ENCODE data around the gene ZNF213.
"Not testable (repeated sequence)": the region's sequence is repeated elsewhere in the genome, so short reads cannot be mapped to it uniquely, and the experiment has no call there.

The ZNF213 gene

DNA sequence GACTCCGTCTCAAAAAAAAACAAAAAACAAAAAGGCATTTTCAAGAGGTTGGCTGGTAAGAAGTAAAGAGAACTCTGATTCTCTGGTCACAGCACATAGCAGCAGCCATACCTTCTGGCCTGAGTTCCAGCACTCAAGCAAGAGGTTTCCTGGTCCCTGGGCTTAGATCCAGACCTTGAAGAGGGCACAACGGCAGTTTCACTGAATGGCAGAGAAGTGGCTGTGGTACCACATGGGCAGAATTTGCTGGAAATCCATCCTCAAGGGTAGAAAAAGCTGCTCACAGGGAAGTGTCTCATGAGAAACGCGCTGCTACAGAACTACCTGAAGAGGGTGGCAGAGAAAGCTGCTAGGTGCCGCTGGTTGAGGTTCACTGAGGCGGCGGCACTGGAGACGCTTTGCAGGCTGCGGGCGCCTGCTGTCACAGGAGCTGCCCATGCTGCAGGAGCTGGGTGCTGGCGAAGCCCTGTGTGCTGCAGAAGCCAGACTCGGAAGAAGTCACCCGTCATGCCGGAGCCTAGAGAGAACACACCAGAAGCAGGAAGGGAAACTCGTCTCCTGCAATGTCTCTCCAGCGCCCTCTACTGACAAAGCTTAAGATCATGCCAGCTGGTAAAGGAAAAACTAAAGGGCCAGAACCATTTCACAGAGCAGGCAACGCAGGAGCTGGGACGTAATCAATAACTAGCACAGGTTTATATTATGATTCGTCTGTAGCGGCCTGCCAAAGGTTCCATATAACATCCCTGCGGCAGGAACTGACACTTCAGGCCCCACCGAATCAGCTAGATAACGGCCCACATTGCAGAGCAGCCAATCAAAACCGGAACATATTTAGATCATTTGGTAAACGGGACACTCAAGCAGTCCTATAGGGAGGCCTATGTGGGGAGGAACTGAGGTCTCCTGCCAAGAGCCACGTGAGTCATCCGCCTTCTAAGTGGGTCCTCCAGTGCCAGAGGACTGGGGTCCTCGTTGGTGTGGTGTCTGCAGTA is 5.4 kb upstream of the ZNF213 start:
- peak; percentile 86 for DNase-seq

DNA sequence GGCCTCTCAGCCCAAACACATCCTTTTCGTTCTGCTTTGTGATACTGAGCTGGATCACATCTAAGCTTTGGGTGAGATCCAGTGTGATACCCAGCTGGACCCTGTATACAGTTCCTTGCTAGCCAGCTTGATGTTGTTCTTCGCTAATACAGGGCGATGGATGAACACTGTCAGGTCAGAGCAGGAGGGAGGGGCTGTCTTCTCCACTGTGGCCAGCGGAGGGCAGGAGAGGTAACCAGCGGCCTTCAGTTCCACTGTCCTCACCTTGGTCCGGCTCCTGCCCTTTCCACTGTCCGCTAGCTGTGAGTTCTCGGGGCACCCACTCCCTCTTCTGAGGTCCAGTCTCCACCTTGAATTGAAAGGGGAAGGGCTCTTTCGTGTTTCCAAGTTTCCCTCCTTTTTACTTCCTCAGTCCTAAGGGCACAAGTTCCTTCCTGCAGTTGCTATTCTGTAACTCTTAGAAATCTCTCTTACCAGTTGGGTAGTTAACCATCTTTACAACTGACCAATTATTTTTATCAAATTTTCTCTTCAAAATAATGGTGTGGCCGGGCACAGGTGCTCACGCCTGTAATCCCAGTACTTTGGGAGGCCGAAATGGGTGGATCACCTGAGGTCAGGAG is 3.0 kb upstream of the ZNF213 start:
- DNase-seq = no peak

DNA sequence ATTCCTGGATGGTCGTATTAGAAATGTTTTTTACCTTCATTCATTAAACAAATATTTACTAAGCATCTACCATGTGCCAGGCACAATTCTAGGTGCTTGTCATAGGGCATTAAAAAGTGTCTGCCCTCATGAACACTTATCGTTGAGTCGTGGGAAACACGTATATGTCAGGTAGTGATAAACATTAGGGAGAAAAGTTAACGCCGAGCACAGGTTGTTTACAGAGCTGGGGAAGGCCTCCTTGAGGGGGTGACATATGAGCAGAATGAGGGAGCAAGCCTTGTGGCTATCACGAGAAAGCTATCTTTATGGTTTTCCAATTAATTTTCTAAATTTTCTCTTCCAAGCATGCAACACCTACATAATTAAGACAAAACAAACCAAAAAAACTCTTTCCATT is 985 bp upstream of the ZNF213 start:
- DNase-seq = no peak

DNA sequence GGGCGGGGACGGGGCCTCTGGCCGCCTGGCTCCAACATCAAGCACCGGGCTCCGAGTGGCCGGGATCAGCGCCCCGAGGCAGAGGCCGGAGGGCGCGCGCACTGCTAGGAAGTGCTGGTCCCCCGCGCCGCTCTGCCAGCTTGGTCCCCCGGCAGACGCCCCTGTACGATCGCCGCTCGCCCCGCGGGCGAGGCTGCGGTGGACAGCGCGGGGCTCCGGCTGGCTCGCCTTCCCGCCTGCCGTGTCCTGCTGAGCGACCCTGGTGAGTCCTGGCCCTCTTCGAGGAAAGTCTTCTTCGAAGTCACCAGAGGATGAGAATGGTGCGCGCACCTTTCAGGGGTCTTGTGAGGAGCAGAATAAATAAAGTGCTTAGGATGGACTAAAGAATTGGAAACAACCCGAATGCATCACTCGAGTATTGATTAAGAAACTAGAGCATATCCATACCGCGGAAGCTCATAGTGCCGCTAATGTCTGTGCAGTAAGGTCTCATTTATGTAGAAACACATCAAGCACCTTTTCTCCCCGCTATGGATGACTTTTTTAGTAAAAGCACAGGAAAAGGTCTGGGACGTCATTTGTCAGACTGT is 392 bp downstream of the ZNF213 start:
- no peak for DNase-seq

DNA sequence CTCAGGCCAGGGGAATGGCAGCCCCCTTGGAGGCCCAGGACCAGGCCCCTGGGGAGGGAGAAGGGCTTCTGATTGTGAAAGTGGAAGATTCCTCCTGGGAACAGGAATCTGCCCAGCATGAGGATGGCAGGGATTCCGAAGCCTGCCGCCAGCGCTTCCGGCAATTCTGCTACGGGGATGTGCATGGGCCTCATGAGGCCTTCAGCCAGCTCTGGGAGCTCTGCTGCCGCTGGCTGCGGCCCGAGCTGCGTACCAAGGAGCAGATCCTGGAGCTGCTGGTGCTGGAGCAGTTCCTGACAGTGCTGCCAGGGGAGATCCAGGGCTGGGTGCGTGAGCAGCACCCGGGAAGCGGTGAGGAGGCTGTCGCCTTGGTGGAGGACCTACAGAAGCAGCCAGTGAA is 2.4 kb downstream of the ZNF213 start:
- DNase-seq = no peak

DNA sequence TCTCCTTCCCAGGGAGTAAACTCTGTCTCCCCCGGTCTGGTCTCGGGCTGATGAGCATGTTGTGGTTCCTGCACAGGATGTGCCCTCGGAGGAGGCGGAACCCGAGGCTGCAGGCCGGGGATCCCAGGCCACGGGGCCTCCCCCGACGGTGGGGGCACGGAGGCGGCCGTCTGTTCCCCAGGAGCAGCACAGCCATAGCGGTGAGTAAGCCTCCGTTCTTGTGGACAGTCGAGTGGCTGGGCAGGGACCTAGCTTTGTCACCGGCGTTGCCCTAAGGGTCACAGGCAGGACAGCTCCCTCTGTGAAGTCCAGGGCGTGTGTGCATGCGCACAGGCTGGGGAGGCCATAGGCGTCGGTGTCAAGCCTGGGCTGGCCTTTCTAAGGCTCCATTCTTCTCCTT is 3.5 kb downstream of the ZNF213 start:
- no peak for DNase-seq

DNA sequence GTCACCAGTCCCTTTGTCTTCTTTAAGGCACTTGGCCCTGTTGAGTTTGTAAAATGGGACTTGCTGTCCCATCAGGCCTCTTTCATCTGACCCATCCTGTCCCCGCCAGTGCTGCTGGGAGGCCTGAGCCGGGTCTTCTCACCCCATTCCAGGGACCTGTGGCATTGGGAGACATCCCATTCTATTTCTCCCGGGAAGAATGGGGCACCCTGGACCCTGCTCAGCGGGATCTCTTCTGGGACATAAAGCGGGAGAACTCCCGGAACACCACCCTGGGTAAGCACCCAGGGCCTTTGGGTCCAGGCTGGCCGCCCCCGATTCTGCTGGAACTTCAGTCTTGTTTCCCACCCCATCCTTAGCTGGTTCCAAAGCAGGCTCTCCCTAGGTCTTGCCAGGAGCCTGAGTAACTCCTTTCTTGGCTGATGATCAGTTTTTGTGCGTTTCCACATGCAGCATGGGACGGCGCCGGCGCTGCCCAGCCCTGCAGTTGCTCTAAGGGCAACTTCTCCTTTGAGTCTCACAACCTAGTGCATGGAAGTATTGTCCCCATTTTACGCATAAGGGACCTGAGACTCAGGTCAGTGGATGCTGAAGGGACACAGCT is 4.1 kb downstream of the ZNF213 start:
- no peak for DNase-seq

DNA sequence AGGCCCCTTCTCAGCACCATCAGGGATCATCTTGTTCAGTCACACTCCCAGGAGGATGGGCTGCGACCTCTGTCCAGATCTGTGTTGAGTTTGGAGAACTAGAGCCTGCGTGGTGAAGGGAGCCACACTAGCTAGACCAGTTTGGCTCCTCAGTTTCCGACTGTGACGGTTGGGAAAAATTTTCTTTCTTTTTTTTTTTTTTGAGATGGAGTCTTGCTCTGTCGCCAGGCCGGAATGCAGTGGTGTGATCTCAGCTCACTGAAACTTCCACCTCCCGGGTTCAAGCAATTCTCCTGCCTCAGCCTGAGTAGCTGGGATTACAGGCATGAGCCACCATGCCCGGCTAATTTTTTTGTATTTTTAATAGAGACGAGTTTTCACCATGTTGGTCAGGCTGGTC is 4.7 kb downstream of the ZNF213 start:
- DNase-seq = not testable (repeated sequence)

DNA sequence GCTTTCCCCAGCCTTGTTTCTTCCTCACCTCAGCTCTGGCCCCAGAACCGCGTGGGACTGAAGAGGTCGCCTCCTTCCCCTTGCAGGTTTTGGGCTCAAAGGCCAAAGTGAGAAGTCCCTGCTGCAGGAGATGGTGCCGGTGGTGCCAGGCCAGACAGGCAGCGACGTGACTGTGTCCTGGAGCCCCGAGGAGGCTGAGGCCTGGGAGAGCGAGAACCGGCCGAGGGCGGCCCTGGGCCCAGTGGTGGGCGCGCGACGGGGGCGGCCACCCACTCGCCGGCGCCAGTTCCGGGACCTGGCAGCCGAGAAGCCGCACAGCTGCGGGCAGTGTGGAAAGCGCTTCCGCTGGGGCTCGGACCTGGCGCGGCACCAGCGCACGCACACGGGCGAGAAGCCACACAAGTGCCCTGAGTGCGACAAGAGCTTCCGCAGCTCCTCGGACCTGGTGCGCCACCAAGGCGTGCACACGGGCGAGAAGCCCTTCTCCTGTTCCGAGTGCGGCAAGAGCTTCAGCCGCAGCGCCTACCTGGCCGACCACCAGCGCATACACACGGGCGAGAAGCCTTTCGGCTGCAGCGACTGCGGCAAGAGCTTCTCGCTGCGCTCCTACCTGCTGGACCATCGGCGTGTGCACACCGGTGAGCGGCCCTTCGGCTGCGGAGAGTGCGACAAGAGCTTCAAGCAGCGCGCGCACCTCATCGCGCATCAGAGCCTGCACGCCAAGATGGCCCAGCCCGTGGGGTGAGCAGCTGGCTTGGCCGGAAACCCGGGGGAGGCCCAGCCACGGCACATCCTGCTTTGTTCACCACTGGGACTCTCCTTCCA is 6.0 kb downstream of the ZNF213 start:
- no peak for DNase-seq

DNA sequence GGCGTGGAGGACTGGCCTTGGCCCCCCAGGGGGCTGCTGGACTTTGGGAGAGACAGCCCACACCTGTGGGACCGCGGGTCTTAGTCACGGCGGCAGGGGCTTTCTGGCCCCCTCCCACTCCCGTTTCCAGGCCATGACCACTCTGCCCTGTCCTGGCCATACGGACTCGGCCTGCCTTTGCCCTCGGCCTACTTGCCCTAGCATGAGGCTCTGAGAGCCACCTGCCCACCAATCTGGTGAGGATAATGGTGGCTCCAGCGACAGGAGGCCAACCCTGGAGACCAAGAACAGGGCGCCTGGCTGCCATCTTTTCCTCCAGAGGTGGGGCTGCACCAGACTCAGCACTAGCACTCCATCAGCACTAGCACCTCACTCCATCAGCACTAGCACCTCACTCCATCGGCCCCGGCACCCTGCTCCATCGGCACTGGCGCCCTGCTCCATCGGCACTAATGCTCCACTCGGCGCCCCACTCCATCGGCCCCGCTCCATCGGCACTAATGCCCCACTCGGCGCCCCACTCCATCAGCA is 7.0 kb downstream of the ZNF213 start:
- DNase-seq = no peak

DNA sequence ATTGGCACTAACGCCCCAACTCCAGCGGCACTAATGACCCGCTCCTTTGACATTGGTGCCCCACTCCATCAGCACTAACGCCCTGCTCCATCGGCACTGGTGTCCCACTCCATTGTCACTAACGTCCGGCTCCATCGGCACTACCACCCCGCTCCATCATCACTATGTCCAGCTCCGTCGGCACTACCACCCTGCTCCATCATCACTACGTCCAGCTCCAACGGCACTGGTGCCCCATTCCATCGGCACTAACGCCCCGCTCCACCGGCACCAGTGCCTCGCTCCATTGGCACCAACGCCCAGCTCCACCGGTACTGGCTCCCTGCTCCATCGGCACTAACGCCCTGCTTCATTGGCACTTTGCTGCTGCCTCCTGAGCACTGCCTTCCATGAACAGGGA is 7.5 kb downstream of the ZNF213 start:
- DNase-seq = no peak

DNA sequence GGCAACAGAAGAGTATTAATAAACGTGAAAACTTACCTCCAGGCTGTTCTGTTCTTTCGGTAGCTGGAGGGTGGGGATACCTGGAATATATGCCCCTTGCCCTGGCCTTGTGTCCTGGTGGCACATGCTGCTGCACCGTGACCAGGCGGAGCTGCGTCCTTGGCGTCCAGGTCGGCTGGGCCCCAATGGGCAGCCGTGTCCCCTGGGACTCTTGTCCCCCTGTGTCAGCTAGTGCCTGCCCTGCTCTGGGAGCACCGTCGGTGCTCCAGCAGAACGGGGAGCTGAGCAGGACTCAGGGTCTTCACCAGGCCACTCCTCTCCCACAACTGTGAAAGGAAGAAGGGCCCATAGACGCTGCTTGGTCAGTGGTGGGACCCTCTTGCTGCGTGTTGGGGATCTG is 7.9 kb downstream of the ZNF213 start:
- no peak for DNase-seq

DNA sequence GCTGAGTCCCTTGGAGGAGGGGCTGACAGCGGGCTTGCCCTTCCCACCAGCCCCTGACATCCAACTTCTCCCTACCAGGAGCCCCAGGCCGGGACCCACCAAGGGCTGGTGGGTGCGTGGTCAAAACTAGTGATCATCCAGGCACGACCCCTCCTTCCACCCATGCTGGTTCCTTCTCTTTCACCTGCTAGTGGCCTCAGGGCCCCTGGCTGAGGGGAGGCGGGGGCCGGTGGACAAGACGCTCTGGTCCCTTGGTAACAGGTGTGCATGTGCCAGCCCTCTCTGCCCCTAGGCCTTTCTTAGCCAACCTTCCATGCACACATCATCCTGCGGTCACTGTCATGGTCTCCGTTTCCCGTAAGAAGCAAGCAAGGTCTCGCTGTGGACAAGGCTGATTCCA is 8.4 kb downstream of the ZNF213 start:
- DNase-seq = no peak

DNA sequence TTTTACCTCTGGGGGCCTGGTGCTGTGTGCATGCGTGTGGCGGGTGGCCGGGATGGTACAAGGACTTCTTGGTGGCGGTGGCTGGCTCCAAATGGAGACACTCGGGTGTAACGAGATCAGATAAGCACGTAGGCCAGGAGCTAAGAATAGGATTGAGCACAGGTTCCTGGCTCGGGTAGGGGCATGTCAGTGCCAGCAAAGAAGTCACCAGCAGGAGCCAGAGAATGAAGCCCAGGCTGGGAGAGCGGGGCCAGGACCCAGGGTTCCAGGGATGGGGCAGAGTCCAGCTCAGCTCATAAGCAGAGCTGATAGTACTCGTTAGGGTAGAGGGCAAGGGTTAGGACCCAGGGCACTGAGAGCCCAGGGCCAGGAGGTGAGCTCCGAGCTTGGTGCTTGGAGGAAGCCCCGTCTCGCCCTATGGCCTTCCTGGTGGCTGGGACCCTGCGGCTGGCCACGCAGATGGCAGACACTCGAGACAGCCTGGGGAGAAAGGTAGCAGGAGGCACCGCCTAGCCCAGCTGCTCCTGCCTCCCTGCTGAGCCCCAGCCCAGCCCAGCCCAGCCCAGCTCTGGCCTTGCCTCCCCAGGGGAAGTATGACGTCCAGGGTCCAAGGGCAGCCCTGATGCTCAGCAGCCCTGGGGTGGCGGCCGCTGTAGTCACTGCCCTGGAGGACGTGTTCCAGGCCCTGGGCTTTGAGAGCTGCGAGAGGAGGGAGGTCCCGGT is 8.9 kb downstream of the ZNF213 start:
- DNase-seq = no peak

DNA sequence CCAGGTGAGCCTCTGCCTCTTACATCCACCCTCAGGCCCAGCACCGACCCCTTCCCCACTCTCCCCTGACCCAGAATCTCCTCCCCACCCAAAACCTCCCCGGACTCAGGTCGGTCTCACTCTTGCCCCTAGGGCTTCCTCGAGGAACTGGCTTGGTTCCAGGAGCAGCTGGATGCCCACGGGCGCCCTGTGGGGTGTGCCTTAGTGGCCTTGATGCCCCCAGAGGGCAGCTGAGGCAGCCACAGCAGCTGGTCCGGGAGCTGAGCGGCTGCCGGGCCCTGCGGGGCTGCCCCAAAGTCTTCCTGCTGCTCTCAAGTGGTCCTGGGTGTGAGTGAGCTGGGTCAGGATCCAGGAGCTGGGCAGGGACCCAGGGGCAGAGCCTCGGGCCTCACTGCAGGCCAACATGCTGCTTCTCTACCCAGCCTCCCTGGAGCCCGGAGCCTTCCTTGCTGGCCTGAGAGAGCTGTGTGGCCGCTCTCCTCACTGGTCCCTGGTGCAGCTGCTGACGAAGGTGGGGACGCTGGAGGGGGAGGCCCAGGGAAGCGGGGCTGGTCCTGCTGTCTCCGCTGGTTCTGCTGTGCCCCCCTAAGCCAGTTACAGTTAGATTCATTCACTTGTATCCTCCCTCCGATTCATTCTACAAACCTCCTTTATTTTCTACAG is 9.6 kb downstream of the ZNF213 start:
- DNase-seq = no peak

DNA sequence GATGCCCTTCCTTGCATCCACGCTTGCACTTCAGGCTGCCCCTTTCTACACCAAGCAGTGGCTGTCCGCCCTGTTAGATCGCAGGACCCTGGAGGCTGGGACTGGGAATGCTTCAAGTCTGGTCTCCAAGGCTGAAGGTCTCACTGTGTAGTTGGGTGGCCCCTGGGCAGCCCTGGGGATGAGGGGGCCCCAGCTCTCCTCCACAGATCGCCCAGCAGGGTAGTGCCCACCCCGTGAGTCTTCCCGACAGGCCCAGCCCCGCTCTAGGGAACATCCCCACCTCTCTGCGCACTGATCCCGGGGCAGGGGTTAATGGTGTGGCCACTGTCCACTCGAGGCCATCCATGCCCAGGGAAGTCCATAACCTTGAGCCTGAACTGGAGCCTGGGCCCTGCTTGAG is 10.3 kb downstream of the ZNF213 start:
- DNase-seq = no peak

DNA sequence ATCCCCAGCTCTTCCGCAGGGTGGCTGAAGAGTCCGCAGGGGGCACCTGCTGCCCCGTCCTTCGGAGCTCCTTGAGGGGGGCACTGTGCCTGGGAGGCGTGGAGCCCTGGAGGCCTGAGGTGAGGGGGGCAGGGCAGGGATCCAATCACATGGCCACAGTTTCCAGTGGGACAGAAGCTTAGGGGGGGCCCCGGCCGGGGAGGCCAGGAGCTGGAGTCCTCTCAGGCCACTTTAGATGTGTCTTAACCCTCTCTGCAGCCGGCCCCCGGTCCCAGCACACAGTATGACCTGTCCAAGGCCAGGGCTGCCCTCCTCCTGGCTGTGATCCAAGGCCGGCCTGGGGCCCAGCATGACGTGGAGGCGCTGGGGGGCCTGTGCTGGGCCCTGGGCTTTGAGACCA is 10.8 kb downstream of the ZNF213 start:
- DNase-seq = no peak

DNA sequence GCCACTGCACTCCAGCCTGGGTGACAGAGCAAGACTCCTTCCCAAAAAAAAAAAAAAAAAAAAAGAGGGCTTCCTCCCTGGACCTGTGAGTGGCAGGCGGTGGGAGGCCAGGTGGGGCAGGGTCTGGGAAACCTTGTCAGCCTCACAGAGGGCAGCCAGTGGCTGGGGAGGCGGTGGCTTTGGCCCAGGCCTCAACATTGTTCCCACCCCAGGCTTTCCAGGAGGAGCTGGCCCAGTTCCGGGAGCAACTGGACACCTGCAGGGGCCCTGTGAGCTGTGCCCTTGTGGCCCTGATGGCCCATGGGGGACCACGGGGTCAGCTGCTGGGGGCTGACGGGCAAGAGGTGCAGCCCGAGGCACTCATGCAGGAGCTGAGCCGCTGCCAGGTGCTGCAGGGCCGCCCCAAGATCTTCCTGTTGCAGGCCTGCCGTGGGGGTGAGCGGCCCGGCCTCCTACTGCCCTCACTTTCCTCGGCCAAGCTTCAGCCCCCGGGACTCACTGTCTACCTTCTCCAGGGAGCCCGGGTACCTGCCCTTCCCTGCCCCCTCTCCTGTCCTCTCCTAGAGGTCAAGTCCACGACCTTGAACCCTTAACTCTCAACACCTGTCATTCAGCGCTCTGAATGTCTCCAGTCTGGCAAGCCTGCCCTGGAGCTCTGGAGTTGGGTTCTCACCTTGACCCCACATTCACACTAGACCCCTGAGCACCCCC is 12.4 kb downstream of the ZNF213 start:
- no peak for DNase-seq

DNA sequence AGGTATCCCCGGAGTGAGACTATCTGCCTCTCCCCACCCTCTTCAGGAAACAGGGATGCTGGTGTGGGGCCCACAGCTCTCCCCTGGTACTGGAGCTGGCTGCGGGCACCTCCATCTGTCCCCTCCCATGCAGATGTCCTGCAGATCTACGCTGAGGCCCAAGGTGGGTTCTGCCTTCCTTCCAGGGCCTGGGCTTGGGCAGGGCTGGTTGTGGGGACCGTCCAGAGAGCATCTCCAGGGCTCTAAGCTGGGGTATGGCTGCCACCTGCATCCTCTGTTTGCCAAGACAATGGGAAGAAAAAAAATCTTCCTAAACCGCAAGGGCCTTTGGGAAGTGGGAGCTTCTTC is 12.9 kb downstream of the ZNF213 start:
- no peak for DNase-seq

Measured in NCI-H187 treated with DMSO at 0.1 percent for 48 hours (cell line).